Measurements from ENCODE around the gene FBLN1.

GRCh38 chr22:45535290-45535689 lies 32.6 kb downstream of the FBLN1 start:
- TF ChIP-seq CTCF (IDR thresholded peaks at IDR 0.05) (no peak), POLR2A (IDR thresholded peaks at IDR 0.05) (no peak), POLR2AphosphoS5 (IDR thresholded peaks at IDR 0.05) (no peak)
